Effector memory CD4-positive, alpha-beta T cell (primary cell): Measurements from ENCODE around the gene LEKR1.

Experiments
- DNase-seq, 3 donors: peaks; one replicate each; pipeline ENCODE4 v3.0.0-alpha.2; 2020
- H3K27ac ChIP-seq: 2 replicates; pipeline ENCODE4 v1.7.0; 2013; ENCODE audit warnings: mild to moderate bottlenecking, low read length, moderate library complexity; ENCODE audit not compliant: insufficient read depth, poor library complexity, severe bottlenecking
- H3K27me3 ChIP-seq: replicated peaks from 2 replicates; pipeline ENCODE4 v1.7.0; 2013; ENCODE audit warnings: mild to moderate bottlenecking, low read length; ENCODE audit not compliant: insufficient read depth, control insufficient read depth, poor library complexity, severe bottlenecking
- H3K36me3 ChIP-seq: 2 replicates; pipeline ENCODE4 v1.7.0; 2013; ENCODE audit warnings: mild to moderate bottlenecking, low read length, moderate library complexity; ENCODE audit not compliant: control insufficient read depth, insufficient read depth
- H3K4me1 ChIP-seq: 2 replicates; pipeline ENCODE4 v1.7.0; 2013; ENCODE audit warnings: low read length, mild to moderate bottlenecking; ENCODE audit not compliant: control insufficient read depth, insufficient read depth, poor library complexity, severe bottlenecking
- H3K4me3 ChIP-seq: 2 replicates; pipeline ENCODE4 v1.7.0; 2013; ENCODE audit warnings: low read length, low read depth, mild to moderate bottlenecking; ENCODE audit not compliant: insufficient read depth, poor library complexity, severe bottlenecking
- H3K9me3 ChIP-seq: 2 replicates; pipeline ENCODE4 v1.7.0; 2013; ENCODE audit warnings: mild to moderate bottlenecking, low read length, moderate library complexity; ENCODE audit not compliant: control insufficient read depth

Gene LEKR1

DNA sequence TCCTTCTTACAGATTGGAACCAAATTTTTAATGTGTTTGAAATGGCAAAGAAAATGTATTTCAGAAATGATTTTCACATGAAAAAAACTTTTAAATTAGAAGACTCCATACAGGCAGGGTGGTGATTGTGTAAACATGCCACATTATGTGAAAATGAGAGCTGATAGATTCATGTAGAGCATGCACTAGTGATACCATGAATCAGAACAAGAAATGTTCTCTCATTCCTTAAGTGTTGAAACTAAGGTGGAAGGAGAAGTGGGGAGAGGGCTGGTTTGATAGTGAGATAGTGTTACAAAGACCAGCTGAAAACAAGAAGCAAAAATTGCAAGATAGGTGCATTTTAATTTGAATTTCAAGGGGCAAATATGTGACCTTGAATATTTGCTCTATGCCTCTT is 233.5 kb downstream of the LEKR1 start:
- Histone ChIP-seq H3K36me3 (no peaks in the 10 kb centered on the region), H3K27ac (no peak overlapping the region), H3K27me3 (no peaks in the 10 kb centered on the region), H3K9me3 (no peaks in the 10 kb centered on the region), H3K4me3 (no peak overlapping the region), H3K4me1 (no peaks in the 10 kb centered on the region)
- no peak for DNase-seq

DNA sequence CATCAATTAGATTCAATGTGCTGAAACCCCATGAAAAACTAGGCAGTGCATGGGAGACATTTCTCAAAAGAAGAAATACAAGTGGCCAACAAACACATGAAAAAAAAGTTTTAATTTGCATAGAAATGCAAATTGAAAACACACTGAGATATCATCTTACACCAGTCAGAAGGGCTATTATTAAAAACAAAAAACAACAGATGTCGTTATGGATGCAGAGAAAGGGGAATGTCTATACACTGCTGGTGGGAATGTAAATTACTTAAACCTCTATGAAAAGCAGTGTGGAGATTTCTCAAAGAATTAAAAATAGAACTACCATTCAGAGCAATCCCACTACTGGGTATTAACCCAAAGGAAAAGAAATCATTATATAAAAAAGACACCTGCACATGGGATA is 235.1 kb downstream of the LEKR1 start:
- Histone ChIP-seq H3K27ac (no peak overlapping the region), H3K4me3 (no peak overlapping the region), H3K36me3 (no peaks in the 10 kb centered on the region), H3K27me3 (no peaks in the 10 kb centered on the region), H3K4me1 (peaks cover 4% of the 10 kb centered on the region), H3K9me3 (no peaks in the 10 kb centered on the region)
- no peak for DNase-seq

- H3K36me3 ChIP-seq: no peaks in the 10 kb centered on the region
- no peaks in the 10 kb centered on the region for H3K9me3 ChIP-seq
- no peak for DNase-seq
Measured at GRCh38 chr3:157063469-157063868, 237.3 kb downstream of the LEKR1 start.

DNA sequence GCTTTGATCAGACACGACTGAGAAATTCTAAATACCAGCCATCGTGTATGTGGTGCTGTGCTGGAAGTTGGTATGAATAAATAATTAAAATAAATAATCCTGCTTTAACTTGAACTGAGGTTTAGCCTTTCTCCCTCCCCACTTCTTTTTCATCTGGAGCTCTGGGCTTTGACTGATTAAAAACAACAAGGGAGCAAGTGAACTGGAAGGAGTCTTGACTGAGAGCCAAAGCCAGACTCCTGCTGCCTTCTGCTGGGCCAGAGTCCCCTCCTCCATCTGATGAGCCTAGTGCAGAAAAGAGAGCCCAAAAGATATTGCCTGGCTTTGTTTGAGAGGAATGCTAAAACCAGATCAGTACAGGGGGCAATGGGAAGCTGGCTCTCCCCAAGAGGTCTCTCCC is 237.8 kb downstream of the LEKR1 start:
- Histone ChIP-seq H3K27ac (no peak overlapping the region), H3K4me3 (no peak overlapping the region)
- no peak for DNase-seq

More at GRCh38 chr3:157063469-157063868, 237.3 kb downstream of the LEKR1 start:
- Histone ChIP-seq H3K27ac (no peak overlapping the region), H3K4me3 (no peak overlapping the region), H3K4me1 (peaks cover 13% of the 10 kb centered on the region), H3K27me3 (no peaks in the 10 kb centered on the region)

DNA sequence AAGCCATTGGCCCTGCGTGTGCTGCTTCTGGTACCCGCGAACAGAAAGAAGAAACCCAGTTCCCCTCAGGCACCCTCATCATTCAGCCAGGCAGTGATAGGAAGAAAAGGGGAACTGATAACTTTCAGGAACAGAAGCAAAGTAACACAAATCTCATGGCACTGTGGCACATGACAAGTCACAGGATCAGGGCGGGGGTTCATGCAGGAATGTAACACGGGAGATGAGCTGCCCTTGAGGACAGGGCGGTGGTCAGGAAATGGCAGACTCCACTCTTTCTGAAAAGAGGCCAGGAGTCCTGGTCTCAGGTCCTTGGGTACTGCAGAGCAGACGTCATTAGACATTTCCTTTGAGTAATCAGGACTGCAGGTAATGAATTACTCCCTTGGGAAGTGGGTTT is 238.2 kb downstream of the LEKR1 start:
- no peaks in the 10 kb centered on the region for H3K9me3 ChIP-seq
- no peaks in the 10 kb centered on the region for H3K36me3 ChIP-seq
- H3K4me1 ChIP-seq: peaks cover 13% of the 10 kb centered on the region
- no peak overlapping the region for H3K4me3 ChIP-seq
- no peak for DNase-seq
- H3K27ac ChIP-seq: no peak overlapping the region
- no peaks in the 10 kb centered on the region for H3K27me3 ChIP-seq

More for the DNA sequence above, 237.8 kb downstream of the LEKR1 start:
- peaks cover 13% of the 10 kb centered on the region for H3K4me1 ChIP-seq
- no peaks in the 10 kb centered on the region for H3K9me3 ChIP-seq
- no peaks in the 10 kb centered on the region for H3K27me3 ChIP-seq
- H3K36me3 ChIP-seq: no peaks in the 10 kb centered on the region

DNA sequence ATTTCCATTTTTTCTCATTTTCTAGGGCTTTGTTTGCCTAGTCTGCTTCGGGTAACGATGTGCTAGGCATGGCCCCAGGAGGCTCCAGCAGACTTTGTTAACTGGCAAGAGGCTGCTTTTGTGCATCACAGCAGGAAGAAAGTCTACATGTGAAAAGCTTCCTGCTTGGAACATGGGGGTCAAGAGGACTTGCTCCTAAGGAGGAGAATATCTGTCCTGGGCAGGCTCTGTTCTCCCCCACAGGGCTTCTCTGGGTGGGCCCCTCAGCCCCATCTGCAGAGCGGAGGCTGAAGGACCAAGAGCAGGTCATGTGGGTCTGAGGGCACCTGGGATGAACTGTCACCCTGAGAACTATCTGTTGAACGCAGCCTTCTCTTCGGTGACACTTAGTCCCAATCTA is 239.0 kb downstream of the LEKR1 start:
- Histone ChIP-seq H3K9me3 (no peaks in the 10 kb centered on the region), H3K4me1 (peaks cover 13% of the 10 kb centered on the region), H3K36me3 (no peaks in the 10 kb centered on the region), H3K27ac (no peak overlapping the region), H3K4me3 (no peak overlapping the region), H3K27me3 (no peaks in the 10 kb centered on the region)
- DNase-seq: no peak

DNA sequence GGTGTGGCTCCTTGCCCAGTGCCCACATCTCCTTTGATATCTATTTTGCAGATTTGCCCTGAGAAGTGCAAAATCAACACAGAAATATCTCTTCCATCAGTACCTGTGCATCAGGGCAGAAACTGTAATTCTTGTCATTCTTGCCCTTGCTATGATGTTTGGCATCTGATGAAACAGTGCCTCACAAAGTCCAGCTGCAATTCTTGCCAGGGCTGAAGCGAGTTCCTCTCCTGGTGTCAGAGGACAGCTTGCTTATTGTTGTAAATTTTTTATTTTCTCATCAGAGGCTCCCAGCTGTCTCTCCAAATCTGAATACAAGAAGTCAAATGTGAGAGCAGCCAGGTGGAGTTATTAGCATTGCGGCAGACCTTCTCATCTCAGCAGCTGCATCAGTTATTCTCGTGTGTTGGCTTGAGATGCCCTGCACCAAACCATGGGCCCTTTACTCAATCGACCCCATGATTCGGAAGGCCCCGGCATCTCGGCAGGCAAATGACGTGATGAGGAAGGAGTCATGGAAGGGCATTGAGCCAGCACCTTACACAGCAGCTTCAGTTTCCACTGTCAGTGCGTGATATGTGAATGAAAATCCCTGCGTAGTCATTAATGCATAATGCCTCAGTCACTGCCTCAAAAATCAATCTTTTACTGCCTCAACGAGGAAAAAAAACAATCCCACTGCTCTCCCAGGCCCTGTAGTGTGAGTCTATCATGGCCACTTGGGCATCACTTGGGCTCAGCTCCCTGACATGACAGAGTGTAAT is 240.4 kb downstream of the LEKR1 start:
- peaks cover 13% of the 10 kb centered on the region for H3K4me1 ChIP-seq
- H3K27ac ChIP-seq: no peak overlapping the region
- DNase-seq: no peak
- no peaks in the 10 kb centered on the region for H3K27me3 ChIP-seq
- no peak overlapping the region for H3K4me3 ChIP-seq
- no peaks in the 10 kb centered on the region for H3K9me3 ChIP-seq
- no peaks in the 10 kb centered on the region for H3K36me3 ChIP-seq

DNA sequence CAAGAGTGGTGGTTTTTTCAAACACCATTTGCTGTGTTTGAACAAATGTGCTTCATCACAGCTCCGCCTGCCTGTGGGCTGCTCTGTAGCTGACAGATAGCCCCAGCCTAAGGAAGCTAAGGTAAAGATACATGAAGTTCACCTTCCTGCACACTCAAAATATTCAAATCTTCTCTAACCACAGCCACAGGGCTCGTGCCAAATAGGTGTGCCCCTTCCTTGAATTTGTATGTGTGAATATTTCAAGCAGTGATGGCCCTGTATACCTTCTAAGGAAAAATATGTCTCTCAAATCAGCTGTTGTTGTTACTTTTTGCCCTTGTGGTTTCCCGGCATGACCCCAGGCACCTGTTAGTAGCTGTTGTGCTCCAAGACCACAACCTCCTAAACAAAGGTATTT is 241.0 kb downstream of the LEKR1 start:
- H3K4me1 ChIP-seq: peaks cover 13% of the 10 kb centered on the region
- H3K27ac ChIP-seq: no peak overlapping the region
- no peak overlapping the region for H3K4me3 ChIP-seq
- DNase-seq: peak in 2 of 3 donors; percentile 11 to 27
- no peaks in the 10 kb centered on the region for H3K36me3 ChIP-seq
- H3K27me3 ChIP-seq: no peaks in the 10 kb centered on the region
- no peaks in the 10 kb centered on the region for H3K9me3 ChIP-seq

DNA sequence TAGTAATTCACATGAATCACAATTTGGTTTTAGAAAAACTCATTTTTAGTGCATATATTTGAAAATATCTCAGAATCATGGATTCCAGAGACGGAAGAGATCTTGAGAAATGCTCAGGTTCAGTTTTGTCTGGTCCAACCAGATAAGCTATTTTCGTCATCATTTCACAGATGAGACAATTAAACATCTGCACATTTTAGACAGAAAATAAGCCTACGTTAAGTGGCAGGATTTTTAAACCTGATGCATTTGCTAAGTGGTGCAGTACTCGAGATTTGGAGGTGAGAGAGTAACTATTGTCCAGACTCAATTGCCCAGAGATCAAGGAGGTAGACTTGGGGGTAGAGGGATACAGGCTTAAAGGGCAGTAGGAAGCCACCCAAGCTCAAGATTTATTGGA is 243.3 kb downstream of the LEKR1 start:
- Histone ChIP-seq H3K4me1 (peaks cover 13% of the 10 kb centered on the region), H3K4me3 (no peak overlapping the region), H3K9me3 (no peaks in the 10 kb centered on the region), H3K36me3 (no peaks in the 10 kb centered on the region), H3K27me3 (no peaks in the 10 kb centered on the region), H3K27ac (no peak overlapping the region)
- DNase-seq: no peak

- Histone ChIP-seq H3K4me1 (peaks cover 13% of the 10 kb centered on the region), H3K36me3 (no peaks in the 10 kb centered on the region), H3K27me3 (no peaks in the 10 kb centered on the region), H3K27ac (no peak overlapping the region), H3K9me3 (no peaks in the 10 kb centered on the region), H3K4me3 (no peak overlapping the region)
- DNase-seq: no peak
Measured at GRCh38 chr3:157069846-157070677, 243.9 kb downstream of the LEKR1 start.
